GM18498 (cell line): Measurements from ENCODE around the gene ARHGAP10.

Experiments
- ATAC-seq: cut with Tn5 transposase; IDR thresholded peaks from one replicate; pipeline ENCODE4 v1.9.1; 2021; ENCODE audit warnings: mild to moderate bottlenecking, moderate library complexity; ENCODE audit not compliant: unreplicated experiment

ARHGAP10 gene

DNA sequence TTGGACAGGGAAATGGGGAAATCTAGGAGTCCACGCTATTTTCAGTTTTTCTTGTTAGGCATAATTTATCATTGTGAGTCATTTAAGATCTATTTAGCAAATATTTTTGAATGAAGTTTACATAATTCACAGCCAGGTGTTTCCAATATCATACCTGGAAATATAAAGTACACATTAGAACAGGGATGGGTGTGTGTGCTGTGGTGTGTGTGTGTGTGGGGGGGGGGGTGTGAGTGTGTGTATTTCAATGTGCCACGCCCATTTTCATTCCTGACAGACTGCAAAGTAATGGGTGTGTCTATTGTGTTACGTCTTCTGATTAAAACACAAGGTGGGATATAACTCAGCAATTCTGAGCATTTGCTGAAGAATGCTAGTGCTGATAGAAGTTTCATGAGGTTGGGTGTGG lies 33.2 kb downstream of the ARHGAP10 start:
- no peak for ATAC-seq

DNA sequence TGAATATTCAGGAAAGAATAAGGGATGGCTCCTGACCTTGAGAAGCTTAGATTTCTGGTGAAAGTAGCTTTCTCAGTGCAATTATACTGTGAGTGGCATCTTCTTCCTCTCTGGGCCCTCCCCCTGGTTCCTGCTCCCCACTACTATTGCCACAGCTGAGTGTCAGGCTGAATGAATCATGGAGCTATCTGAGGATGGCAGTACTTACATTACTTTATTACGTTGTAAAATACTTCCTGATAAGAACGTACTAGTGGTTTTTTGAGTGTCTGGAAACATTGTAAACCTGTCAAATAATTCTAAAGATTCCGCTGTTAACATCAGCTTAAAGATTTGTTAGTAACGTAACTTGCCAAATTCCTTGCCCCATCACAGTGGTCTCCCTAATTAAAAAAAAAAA lies 36.2 kb downstream of the ARHGAP10 start:
- ATAC-seq: no peak

DNA sequence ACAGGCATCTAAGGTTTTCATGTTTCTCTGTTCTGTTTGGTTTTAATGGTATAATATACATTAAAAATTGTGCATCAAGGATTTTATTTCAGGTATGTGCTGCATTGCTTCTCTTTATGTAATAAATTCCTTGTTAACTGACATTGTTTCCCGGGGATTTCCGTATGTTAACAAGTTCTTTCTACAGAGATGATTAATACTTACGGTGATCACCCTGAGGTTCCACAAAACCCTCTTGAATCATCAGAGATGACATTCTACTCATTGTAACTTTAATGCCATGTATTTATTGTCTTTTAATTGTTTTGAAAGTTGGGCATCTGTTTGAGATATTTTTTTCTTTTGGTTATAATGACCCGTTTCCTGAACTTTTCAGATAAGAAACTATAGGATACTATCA lies 37.5 kb downstream of the ARHGAP10 start:
- no peak for ATAC-seq

DNA sequence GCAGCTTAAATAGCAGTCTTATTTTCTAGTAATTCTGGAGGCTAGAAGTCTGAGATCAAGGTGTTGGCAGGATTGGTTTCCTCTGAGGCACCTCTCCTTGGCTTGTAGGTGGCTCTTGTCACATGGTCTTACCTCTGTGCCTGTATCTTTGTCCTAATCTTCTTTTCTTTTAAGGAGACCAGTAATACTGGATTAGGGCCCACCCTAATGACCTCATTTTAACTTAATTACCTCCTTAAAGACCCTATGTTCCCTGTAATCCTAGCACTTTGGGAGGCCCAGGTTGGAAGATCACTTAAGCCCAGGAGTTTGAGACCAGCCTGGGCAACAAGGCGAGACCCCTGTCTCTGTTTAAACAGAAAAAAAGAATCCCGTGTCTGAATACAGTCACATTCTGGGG lies 38.9 kb downstream of the ARHGAP10 start:
- ATAC-seq: no peak

- ATAC-seq: no peak
Measured at GRCh38 chr4:147772056-147772455, 40.2 kb downstream of the ARHGAP10 start.

DNA sequence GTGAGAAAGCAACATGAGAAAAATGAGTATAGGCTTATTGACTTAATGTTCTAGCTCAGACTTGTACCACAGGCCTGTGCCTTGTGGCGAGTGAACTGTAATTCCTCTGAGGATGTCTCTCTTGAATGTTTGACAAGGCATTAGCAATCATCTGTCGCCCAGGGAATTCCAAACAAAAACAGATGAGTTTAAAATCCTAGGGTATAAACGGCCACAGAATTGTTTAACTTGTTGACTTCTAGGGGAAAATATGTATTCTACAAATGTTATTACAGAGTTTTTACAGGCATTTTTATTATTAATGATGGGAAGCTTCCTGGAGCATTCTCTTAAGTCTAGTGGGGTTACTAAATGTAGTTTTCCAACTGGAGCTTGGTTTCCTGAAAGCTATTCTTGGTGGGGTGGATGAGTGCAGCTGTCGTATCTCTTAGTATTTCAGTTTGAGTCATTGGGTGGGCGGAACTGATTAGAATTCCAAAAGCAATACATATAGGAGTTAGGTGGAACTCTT lies 40.6 kb downstream of the ARHGAP10 start:
- ATAC-seq: no peak

GRCh38 chr4:147773261-147774184 lies 41.6 kb downstream of the ARHGAP10 start:
- peak; percentile 49 for ATAC-seq

DNA sequence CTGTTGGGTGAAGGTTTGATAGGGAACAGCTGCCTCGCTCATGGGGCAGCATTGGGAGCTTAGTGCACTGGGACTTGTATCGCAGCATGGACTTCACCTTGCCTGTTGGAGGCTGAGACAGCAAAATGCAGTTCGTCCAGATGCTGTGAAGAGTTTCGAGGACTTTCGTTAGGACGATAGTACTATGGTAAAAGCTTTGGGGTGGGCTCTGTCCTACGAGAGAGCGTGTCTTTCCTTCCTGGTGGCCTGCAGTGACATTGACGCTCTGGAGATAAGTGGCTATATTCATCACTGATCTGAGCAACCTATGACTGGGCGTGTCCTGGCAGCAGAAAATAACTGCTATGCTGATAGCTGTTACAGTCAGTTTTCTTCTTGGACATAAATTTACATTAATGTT lies 44.8 kb downstream of the ARHGAP10 start:
- no peak for ATAC-seq

- no peak for ATAC-seq
Measured at GRCh38 chr4:147777456-147778091, 45.7 kb downstream of the ARHGAP10 start.

GRCh38 chr4:147778942-147779341 lies 47.1 kb downstream of the ARHGAP10 start:
- peak; percentile 66 for ATAC-seq

GRCh38 chr4:147779451-147779850 lies 47.6 kb downstream of the ARHGAP10 start:
- no peak for ATAC-seq

- ATAC-seq: peak; percentile 72
Measured at GRCh38 chr4:147780137-147780777, 48.4 kb downstream of the ARHGAP10 start.

GRCh38 chr4:147782087-147782781 lies 50.3 kb downstream of the ARHGAP10 start:
- no peak for ATAC-seq

- ATAC-seq: no peak
Measured at GRCh38 chr4:147785129-147785528, 53.2 kb downstream of the ARHGAP10 start.

DNA sequence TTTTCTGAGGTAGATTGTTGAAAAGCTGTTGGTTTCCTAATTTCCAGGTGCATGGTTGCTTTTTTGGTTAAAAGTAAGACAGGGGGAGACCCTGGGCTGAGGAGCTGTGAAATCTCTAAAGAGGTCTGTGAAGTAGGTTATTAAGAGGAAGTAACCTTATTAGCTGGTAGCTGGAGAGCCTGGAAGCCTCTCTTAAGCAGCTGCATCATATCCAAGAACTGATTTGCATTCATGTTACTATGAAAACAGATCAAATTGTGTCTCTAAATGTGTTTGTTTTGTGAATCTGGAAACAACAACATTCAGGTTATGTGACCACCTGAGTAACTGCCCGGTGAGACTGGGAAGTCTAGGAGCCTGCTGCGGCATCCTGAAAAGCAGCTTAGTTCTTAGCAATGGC lies 54.1 kb downstream of the ARHGAP10 start:
- ATAC-seq: peak; percentile 84

DNA sequence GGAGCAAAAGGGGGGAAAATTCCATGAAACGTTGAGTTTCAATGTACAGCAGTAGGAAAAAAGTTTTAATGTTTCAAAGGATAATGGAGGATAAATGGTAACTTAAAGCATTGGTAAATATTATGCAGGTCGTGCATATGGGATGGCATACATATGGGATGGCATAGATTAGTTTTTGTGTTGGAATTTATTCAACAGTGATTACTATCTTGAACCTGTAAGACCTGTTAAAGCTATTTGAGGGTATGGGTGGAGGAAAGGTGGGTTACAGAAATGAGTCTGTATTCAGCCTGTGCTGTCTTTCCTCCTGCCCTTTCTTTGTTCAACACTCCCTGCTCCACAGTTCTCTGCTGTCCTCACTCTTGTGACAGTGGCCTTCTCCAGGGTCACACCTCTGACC lies 54.6 kb downstream of the ARHGAP10 start:
- no peak for ATAC-seq

DNA sequence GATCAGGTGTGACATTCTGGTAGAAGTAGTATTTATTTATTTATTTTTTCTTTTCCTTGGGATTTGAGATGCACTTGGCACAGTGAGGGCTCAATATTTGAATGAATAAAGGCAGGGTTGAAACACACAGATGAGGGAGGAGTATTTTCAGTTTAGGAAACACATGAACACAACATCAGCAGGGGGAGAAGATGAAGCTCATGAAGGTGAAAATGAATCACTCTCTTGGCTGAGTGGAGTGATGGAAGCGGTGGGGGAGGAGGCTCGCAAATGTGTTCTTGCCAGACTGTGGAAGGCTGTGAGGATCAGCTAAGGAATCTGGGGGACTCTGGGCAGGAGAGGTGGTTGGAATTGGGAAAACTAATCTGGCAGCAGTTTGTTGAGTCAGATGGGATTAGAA lies 55.3 kb downstream of the ARHGAP10 start:
- no peak for ATAC-seq

DNA sequence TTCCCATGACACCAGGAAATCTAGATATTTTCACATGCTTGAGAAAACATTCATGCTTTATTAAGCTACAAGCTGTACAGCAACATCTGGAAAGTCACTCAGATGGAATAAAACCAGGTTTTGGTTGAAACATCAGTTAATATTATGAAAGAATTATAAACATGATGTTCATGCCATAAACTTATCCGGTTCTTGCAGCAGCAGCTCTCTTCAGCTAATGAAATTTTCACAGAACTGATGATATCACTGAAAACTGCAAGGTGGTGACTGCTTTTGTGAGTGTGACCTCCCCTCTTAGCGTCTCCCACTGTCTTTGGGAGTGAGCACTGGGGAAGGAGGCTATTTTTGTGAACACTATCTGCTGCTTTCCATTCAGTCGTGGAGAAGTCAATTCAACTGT lies 56.9 kb downstream of the ARHGAP10 start:
- ATAC-seq: no peak

GRCh38 chr4:147789596-147789995 lies 57.7 kb downstream of the ARHGAP10 start:
- ATAC-seq: no peak

DNA sequence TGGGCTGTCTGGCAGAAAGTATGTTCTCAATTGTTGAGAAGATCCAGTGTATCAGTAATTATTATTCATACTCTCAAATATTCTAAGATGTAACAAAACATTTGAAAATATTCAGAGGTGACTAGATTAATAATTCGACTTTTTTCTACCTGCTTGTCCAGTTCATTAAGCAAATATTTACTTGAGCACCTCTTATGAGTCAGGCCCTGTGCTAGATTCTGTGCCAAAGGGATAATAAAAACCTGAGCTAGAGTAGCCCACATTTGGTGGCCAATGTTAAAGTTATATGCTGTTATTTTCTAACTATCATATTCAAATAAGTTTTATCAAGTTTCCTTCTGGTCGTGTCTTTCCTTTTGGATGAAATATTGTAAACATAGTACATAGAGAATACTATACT lies 58.5 kb downstream of the ARHGAP10 start:
- ATAC-seq: no peak

DNA sequence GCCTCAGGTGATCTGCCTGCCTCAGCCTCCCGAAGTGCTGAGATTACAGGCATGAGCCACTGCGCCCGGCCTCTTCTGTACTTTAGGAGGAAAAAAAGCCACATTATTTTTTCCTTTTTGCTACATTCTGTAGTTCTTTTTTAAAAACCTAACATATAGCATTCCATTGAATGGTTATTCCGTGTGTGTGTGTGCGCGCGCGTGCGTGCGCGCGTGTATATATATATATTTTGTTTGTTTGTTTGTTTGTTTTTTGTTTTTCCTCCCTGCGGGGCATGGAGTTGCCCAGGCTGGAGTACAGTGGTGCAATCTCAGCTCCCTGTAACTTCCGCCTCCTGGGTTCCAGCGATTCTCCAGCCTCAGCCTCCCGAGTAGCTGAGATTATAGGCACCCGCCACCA lies 59.5 kb downstream of the ARHGAP10 start:
- no peak for ATAC-seq
